Astrocyte (in vitro differentiated cells and primary cell): ENCODE data around the gene FKBP1A. TPM values are rescaled to one million over a fixed set of nuclear protein-coding genes. Genes with fewer than 3 reads are reported as not detected.

Source experiments
- DNase-seq: peaks from one replicate; pipeline ENCODE4 v3.0.0-alpha.2; 2010; ENCODE audit warnings: low read depth
- FAIRE-seq: peaks from 2 replicates; lab custom pipeline; 2011; peaks lifted over from hg19 to GRCh38; lab: Jason Lieb, UNC
- H2AFZ ChIP-seq: 2 replicates; pipeline ENCODE4 v1.6.0; 2012; ENCODE audit warnings: low read depth, low read length, inconsistent platforms
- H3K27ac ChIP-seq: 2 replicates; pipeline ENCODE4 v1.5.1; 2011; ENCODE audit warnings: low read depth, low read length, inconsistent platforms
- H3K27me3 ChIP-seq: 2 replicates; pipeline ENCODE4 v1.6.0; 2011; ENCODE audit warnings: low read length, inconsistent platforms; ENCODE audit not compliant: insufficient read depth
- H3K36me3 ChIP-seq: 2 replicates; pipeline ENCODE4 v1.5.1; 2011; ENCODE audit warnings: low read length, inconsistent platforms; ENCODE audit not compliant: insufficient read depth
- H3K4me1 ChIP-seq: 2 replicates; pipeline ENCODE4 v1.5.1; 2011; ENCODE audit warnings: low read length, inconsistent platforms; ENCODE audit not compliant: insufficient read depth
- H3K4me2 ChIP-seq: 2 replicates; pipeline ENCODE4 v1.6.0; 2012; ENCODE audit warnings: low read length, inconsistent platforms
- H3K4me3 ChIP-seq: 2 replicates; pipeline ENCODE4 v1.5.1; 2011; ENCODE audit warnings: low read depth, mild to moderate bottlenecking, low read length, inconsistent platforms; ENCODE audit not compliant: insufficient read depth
- H3K79me2 ChIP-seq: 2 replicates; pipeline ENCODE4 v1.6.0; 2012; ENCODE audit warnings: mild to moderate bottlenecking, low read length, inconsistent platforms; ENCODE audit not compliant: insufficient read depth
- H3K9ac ChIP-seq: 2 replicates; pipeline ENCODE4 v1.6.0; 2012; ENCODE audit warnings: mild to moderate bottlenecking, low read length, inconsistent platforms
- H3K9me3 ChIP-seq: 2 replicates; pipeline ENCODE4 v1.5.1; 2012; ENCODE audit warnings: low read depth, mild to moderate bottlenecking, low read length, inconsistent platforms; ENCODE audit not compliant: insufficient read depth
- H4K20me1 ChIP-seq: 2 replicates; pipeline ENCODE4 v1.6.0; 2012; ENCODE audit warnings: low read length, inconsistent platforms; ENCODE audit not compliant: insufficient read depth
- H3K27ac Mint-ChIP-seq: one replicate; pipeline ENCODE4 v1.8.0; 2021; ENCODE audit warnings: mild to moderate bottlenecking, mixed read lengths; ENCODE audit not compliant: unreplicated experiment
- H3K27me3 Mint-ChIP-seq: one replicate; pipeline ENCODE4 v1.8.0; 2021; ENCODE audit warnings: low read depth, mixed read lengths; ENCODE audit not compliant: unreplicated experiment
- H3K36me3 Mint-ChIP-seq: one replicate; pipeline ENCODE4 v1.8.0; 2021; ENCODE audit warnings: low read depth, mixed read lengths; ENCODE audit not compliant: unreplicated experiment
- H3K4me1 Mint-ChIP-seq: one replicate; pipeline ENCODE4 v1.8.0; 2021; ENCODE audit warnings: low read depth, mixed read lengths; ENCODE audit not compliant: unreplicated experiment
- H3K4me3 Mint-ChIP-seq: one replicate; pipeline ENCODE4 v1.8.0; 2021; ENCODE audit warnings: mild to moderate bottlenecking, moderate library complexity, mixed read lengths; ENCODE audit not compliant: unreplicated experiment
- H3K9me3 Mint-ChIP-seq: one replicate; pipeline ENCODE4 v1.8.0; 2021; ENCODE audit warnings: mild to moderate bottlenecking, mixed read lengths; ENCODE audit not compliant: unreplicated experiment
- EZH2 ChIP-seq: IDR thresholded peaks from 2 replicates; pipeline ENCODE4 v1.6.1; 2012; ENCODE audit warnings: mild to moderate bottlenecking, low read length, inconsistent platforms; ENCODE audit not compliant: insufficient read depth
- total RNA-seq: library from RNA; stranded (reverse); gene quantifications from 2 replicates; pipeline ENCODE4 v1.2.1, GENCODE V29; 2021
- TF ChIP-seq, protein P1 (sequence below): IDR thresholded peaks from 2 replicates; pipeline ENCODE4 v1.5.1; 2011; ENCODE audit warnings: low read depth, mild to moderate bottlenecking, inconsistent platforms, low read length, moderate library complexity; ENCODE audit not compliant: insufficient read depth

The FKBP1A gene
- total RNA-seq, 1 donor from 2014 or later, result 379 TPM

DNA sequence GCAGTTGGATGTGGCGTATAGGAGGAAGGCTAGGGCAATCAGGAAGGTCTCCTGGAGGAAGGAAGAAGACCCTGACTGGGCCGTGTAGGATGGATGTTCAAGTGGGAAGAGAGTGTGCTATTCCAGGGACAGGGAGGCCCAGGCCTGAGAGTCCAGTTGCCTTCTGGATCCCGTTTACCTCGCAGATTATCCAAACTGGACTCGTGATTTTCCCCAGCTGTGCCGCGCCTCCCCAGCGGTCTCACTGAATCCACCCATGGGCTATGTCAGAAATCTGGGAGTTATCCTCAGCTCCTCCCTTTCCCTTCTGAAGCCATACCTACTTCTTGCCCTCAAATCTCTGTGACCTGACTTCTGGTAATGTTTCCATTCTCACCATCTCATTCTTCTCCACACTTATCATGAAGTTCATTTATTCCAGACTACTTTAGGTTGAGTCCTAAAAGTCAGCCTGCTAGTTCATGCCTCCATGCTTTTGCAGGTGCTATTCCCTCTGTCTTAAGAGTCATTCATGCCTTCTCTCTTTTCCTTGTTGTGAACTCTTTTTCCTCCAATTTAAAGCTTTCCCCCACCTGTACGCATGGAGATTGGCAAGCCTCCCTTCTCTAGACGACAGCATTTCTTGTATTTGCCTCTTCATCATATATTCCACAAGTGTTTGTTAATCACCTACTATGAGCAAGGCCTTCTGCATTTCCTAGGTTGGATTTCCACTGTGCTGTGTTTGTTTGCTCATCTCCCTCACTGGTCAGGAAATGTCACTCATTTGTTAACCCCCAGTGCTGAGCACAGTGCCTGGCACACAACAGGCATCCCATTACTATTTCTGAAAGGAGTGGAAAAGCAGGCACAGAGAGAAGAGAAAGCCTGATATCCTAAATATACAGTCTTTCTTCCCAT lies 66.6 kb downstream of the FKBP1A start:
- peaks cover 48% of the 10 kb centered on the region for H3K4me1 ChIP-seq
- DNase-seq (no peak), FAIRE-seq (no peak)
- Mint-ChIP-seq H3K4me1 (peaks cover 14% of the 10 kb centered on the region), H3K27me3 (no peaks in the 10 kb centered on the region), H3K4me3 (no peak overlapping the region), H3K9me3 (no peaks in the 10 kb centered on the region), H3K36me3 (peaks cover 5% of the 10 kb centered on the region), H3K27ac (no peak overlapping the region)
- no peaks in the 10 kb centered on the region for H3K36me3 ChIP-seq
- peak overlapping the region; percentile 86 for H3K4me3 ChIP-seq
- H3K9me3 ChIP-seq, result no peaks in the 10 kb centered on the region
- TF ChIP-seq, protein P1, sequence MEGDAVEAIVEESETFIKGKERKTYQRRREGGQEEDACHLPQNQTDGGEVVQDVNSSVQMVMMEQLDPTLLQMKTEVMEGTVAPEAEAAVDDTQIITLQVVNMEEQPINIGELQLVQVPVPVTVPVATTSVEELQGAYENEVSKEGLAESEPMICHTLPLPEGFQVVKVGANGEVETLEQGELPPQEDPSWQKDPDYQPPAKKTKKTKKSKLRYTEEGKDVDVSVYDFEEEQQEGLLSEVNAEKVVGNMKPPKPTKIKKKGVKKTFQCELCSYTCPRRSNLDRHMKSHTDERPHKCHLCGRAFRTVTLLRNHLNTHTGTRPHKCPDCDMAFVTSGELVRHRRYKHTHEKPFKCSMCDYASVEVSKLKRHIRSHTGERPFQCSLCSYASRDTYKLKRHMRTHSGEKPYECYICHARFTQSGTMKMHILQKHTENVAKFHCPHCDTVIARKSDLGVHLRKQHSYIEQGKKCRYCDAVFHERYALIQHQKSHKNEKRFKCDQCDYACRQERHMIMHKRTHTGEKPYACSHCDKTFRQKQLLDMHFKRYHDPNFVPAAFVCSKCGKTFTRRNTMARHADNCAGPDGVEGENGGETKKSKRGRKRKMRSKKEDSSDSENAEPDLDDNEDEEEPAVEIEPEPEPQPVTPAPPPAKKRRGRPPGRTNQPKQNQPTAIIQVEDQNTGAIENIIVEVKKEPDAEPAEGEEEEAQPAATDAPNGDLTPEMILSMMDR, result no peak
- TF ChIP-seq EZH2, result no peak
- peak overlapping the region; percentile 99 for H3K27ac ChIP-seq
- H3K9ac ChIP-seq, result peak overlapping the region; percentile 99
- peaks cover 60% of the 10 kb centered on the region for H3K79me2 ChIP-seq
- no peaks in the 10 kb centered on the region for H3K27me3 ChIP-seq
- H4K20me1 ChIP-seq, result peaks cover 48% of the 10 kb centered on the region
- H2AFZ ChIP-seq, result no peak overlapping the region
- peak overlapping the region; percentile 95 for H3K4me2 ChIP-seq

DNA sequence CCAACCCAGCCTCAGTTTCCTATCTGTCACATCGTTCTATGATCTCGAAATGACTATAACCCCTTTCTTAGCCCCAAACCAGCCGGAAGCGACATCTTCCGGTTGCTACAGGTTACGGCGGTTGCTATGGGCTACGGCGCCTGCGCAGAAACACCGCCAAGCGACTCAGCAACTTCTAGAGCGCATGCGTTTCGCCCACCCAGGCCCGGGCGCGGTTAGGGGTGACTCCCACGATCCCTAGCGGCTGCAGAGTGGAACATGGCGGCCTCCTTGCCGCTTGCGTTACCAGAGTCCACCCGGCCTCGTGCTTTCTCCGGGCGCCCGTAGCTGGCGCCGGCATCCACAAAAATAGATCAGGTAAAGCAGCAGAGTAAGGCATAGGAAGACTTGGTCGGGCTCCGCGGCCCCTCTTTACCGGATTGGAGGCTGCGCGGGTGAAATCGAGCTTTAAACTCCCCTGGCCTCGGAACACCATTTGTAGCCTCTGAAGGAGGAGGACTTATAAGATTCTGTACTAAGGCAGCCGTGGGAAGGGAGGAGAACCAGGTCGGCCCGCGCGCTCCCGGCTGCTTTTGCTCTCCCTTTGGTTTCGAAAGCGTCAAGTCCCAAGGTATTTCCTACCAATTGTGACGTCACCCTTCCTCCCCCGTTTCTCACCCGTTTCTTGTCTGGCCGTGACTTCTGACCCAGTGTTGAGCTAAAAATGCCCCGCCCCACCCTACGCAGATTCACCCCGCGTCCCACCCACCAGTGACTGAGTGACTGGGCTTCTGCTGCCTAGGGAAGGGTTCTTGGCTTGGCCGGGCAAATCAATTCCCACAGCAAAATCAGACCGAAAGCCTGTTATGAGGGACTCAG lies 67.5 kb downstream of the FKBP1A start:
- Histone ChIP-seq H3K79me2 (peaks cover 51% of the 10 kb centered on the region), H3K27me3 (no peaks in the 10 kb centered on the region), H3K27ac (peak overlapping the region; percentile 99), H3K9me3 (no peaks in the 10 kb centered on the region), H4K20me1 (peaks cover 39% of the 10 kb centered on the region), H3K4me1 (peaks cover 48% of the 10 kb centered on the region), H3K4me3 (peak overlapping the region; percentile 86), H3K9ac (peak overlapping the region; percentile 99), H3K4me2 (peak overlapping the region; percentile 95), H3K36me3 (no peaks in the 10 kb centered on the region), H2AFZ (peak overlapping the region; percentile 77)
- Mint-ChIP-seq H3K4me1 (peaks cover 14% of the 10 kb centered on the region), H3K36me3 (peaks cover 2% of the 10 kb centered on the region), H3K9me3 (no peaks in the 10 kb centered on the region), H3K27ac (no peak overlapping the region), H3K27me3 (no peaks in the 10 kb centered on the region), H3K4me3 (no peak overlapping the region)
- DNase-seq (peak; percentile 92), FAIRE-seq (no peak)
- no peak for TF ChIP-seq EZH2
- TF ChIP-seq, protein P1, result no peak
